HG02678 (cell line): ENCODE results near the gene KPNB1.

ENCODE experiments used
- ATAC-seq: cut with Tn5 transposase; IDR thresholded peaks from one replicate; pipeline ENCODE4 v1.9.1; 2021; ENCODE audit warnings: mild to moderate bottlenecking, moderate library complexity; ENCODE audit not compliant: unreplicated experiment

Gene KPNB1

DNA sequence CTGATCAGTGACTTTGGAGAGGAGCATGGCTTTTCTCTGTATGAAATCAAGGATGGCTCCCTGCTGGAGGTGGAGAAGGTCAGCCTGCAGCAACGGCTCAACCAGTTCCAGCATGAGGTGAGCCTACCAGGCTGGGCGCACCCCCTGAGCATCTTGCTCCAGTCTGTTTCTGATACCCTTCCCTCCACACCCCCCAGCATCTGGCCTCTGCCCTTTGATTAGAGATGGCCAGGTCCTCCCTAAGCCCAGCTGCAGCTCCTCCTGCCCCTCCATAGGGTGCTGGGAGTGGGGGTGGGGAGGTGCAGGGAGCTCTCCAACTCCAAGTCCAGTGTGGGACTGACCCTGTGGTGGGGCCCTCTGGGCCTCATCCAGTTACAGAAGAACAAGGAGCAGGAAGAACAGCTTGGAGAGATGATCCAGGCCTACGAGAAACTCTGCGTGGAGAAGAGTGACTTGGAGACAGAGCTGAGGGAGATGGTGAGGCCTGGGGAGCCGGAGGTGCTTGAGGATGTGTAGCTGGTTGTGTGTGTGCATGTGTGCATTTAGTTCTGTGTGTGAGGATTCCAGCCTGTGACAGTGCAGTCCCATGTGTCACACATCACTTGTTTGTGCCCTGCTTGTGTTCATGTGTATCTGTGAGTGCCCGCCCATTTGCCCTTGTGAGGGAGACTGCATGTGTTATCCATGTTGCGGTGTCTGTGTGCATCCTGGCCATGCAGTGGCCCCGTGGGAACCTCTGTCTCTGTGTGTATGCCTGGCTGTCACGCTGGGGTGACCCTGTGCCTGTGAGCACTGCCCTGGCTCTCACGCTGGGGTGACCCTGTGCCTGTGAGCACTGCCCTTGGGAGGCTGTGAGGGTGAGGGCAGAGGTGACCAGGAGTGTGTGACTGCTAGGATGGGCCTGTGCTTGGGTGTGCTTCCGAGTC lies 47.3 kb downstream of the KPNB1 start:
- ATAC-seq, result no peak

GRCh38 chr17:47697906-47698711 lies 48.4 kb downstream of the KPNB1 start:
- no peak for ATAC-seq

GRCh38 chr17:47698749-47699535 lies 49.2 kb downstream of the KPNB1 start:
- ATAC-seq, result no peak

DNA sequence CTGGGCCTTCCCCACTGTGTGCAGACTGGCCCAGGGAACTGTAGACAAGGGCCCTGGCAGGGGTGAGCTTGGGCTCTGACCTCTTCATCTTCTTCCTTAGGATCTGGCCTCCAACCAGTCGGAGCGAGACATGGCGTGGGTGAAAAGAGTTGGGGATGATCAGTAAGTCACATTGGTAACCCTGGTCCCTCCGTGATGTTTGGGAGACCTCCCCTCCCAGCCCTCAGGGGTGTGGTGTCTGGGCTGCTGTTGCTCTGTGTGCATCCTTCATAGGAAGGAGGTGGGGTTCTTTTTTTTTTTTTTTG lies 49.8 kb downstream of the KPNB1 start:
- ATAC-seq, result no peak

- ATAC-seq, result no peak
These were observed 51.0 kb downstream of the KPNB1 start for GRCh38 chr17:47700471-47701449.

DNA sequence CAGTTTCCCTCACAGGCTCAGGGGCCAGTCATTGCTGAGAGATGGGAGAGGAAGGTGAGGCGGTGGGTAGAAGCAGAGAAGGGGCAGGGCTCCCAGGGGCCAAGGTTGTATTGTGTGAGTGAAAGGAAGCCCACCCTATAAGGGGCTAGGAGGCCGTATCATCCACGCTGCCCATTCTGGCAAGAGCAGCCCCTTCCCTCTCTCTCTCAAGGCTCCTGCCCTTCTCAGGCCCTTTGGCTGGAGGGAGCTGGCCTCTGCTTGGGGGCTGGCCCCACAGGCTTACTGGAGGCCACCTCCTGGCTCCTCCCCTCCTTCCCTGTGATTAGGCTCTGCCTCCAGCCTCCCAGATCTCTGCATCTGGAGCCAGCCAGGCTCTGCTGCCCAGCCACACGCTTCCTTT lies 51.9 kb downstream of the KPNB1 start:
- no peak for ATAC-seq

DNA sequence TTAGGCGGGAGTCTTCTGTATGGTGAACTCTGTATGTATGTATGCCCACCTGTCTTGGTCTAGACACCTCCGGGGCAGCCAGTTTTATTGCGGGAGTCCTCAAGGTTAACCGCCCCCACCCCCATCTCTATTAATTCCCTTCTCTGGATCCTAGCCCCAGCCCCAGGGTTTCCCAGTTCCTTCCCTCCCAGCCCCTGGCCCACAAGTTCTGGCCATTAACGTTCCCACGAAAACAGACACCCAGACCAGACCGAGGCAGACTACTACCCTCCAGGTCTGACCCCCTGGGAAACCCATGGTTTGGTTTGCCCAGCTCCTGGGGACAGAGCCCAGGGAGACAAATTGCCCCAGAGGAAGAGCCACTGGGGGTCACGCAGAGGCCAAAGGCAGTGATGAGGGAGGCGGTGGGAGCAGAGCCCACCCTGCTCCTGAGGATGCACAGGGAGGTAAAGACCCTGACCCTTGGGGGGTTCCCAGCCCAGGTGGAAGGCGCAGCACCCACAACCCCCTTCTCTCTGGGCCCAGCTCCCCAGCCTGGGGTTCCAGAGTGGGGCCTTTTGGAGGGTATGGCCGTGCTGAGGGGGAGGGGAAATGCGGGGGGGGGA lies 52.8 kb downstream of the KPNB1 start:
- no peak for ATAC-seq

DNA sequence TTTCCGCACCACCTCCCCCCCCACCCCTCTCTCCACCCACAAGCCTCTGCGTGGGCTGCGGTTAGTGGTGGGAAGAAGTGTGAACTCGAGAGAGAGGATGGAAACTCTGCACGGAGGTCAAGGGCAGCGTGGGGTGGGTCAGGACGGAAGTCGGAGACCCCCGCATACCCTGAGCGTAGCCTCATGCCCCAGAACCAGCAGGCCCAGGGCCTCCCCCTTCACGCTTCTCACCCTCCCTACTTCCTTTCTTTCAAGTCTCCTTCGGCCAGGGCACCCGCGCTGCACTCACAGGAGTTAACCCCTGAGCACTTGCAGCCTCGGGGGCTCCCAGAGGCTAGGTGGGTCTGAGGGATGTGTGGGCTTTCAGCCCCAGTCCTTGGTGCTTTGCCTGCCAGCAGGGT lies 53.5 kb downstream of the KPNB1 start:
- ATAC-seq, result no peak

DNA sequence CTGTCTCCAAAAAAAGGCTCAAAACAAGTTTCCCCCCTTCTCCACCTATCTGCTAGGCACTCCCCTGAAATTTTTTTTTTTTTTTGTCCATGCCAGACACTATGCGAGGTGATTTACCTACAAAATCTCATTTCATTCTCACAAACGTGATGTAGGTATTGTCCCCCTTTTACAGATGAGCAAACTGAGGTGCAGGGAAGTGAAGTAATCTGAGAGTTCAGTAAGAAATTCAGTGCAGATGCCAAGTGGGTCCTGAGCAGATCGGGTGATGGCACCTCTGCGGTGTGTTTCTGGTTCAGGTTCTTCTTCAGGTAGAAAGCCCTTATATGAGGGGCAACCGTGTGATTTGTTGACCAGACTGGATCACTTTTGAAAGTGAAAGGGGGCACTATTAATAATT lies 54.0 kb downstream of the KPNB1 start:
- no peak for ATAC-seq

- no peak for ATAC-seq
These were observed 54.4 kb downstream of the KPNB1 start for GRCh38 chr17:47704116-47704515.

DNA sequence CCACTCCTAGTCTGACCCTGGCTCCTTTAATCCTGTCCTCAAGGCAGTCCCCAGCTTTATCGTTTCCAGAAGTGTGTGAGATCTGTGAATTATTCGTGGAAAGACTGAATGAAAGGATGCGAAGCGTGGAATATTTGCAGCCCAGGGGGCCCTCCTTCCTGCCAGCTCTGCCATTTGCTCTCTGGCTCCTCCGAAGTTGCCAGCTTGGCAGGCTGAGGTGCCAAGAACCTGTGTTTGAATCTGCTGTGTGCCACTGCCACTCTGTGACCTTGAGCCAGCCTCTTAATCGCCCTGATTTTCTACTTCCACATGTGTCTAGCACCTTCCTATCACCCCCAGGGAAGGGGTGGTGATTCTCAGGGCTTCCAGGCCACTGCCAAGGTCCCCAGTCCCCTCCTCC lies 55.0 kb downstream of the KPNB1 start:
- ATAC-seq, result no peak

DNA sequence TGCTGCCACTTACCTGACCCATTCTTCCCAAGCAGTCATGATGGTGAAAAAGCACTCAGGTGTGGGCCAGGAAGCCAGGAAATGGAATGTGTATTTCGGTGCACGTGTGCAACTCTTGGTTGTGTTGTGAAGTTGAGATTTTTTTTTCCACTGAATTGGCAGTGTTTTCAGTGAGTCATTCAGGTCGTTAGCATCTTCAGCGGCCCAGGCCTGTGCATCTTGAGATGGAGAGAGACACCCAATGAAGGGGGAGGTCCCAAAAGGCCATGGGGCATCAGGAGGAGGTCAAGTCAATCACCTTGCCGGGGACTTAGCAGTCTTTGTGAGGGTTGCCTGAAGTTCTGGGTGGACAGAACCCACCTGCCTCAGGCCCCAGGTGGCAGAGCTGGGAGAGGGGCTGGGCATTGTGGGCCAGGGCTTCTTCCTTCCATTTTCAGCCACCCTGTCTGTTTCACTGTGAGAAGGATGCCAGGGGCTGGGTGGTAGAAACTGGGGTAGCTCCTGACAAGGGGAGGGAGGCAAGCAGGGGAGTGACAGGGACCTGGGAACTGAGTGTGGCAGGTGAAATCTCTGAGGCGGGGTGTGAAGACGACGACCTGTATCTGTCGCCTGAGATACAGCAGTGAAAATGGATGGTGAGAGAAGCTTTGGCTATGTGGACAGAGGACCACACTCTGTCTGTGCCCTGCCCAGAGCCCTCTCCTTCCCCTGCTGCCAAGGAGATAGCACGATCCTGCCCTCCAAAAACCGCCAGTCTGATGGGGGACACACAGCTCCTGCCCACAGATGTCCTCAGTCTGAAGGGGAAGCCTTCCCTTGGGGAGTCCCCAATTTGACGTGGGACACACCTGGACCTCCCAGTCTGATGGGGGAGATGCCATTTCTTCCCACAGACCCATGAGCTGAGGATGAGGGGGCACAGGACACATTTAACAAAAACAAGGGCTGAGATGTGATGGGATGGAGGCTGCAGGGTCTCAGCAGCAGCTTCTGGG lies 56.1 kb downstream of the KPNB1 start:
- no peak for ATAC-seq

GRCh38 chr17:47707056-47707804 lies 57.5 kb downstream of the KPNB1 start:
- no peak for ATAC-seq

- no peak for ATAC-seq
These were observed 58.2 kb downstream of the KPNB1 start for GRCh38 chr17:47707884-47708283.

GRCh38 chr17:47708312-47708863 lies 58.7 kb downstream of the KPNB1 start:
- no peak for ATAC-seq

GRCh38 chr17:47708864-47709541 lies 59.3 kb downstream of the KPNB1 start:
- ATAC-seq, result no peak

DNA sequence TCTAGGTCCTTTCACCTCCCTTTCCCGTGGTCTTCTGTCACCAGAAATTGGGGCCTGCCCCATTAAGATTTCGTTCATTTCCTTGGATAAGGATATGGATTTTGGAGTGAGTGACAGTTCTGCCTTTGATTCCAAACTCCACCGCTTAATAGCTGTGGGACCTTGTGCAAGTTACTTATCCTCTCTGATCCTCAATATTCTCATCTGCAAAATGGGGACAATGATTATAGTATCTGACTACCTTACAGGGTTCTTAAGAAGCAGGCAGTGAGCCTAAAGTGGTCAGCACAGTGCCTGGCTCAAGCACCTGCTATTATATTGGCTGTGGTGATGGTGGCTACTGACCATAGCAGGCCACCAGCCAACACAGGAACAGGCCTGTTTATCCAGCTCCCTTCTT lies 59.9 kb downstream of the KPNB1 start:
- ATAC-seq, result no peak
